Left lung (tissue), 10 donors: ENCODE results near the gene OPCML. TPM values are rescaled to one million over a fixed set of nuclear protein-coding genes. Genes with fewer than 3 reads are reported as not detected.

ENCODE experiments used
- ATAC-seq: fragments of 200-7000 bp; cut with Tn5 transposase; one replicate; pipeline ENCODE4 v1.9.1; 2020; ENCODE audit warnings: moderate library complexity
- DNase-seq, 4 donors: peaks; one replicate each; pipeline ENCODE4 v3.0.0-alpha.2; 2013 to 2020
- H3K27ac ChIP-seq, 2 donors: fragments of 200-600 bp; sonication (generic) in 1 of 2; one replicate each; pipeline versions ENCODE4 v1.5.0 to v1.8.0; 2020 to 2021
- H3K27me3 ChIP-seq, 2 donors: fragments of 200-600 bp; sonication (generic) in 1 of 2; one replicate each; pipeline versions ENCODE4 v1.5.0 to v1.8.0; 2020 to 2021
- H3K36me3 ChIP-seq, 2 donors: fragments of 200-600 bp; sonication (generic) in 1 of 2; one replicate each; pipeline versions ENCODE4 v1.5.0 to v1.8.0; 2020 to 2021
- H3K4me1 ChIP-seq, 2 donors: fragments of 200-600 bp; one replicate each; pipeline ENCODE4 v1.8.0; 2021
- H3K4me3 ChIP-seq, 2 donors: fragments of 200-600 bp; sonication (generic) in 1 of 2; one replicate each; pipeline versions ENCODE4 v1.5.0 to v1.8.0; 2020 to 2021; ENCODE audit warnings: mild to moderate bottlenecking in 1 of 2
- H3K9me3 ChIP-seq, 2 donors: fragments of 200-600 bp; sonication (generic) in 1 of 2; one replicate each; pipeline versions ENCODE4 v1.5.0 to v1.8.0; 2020 to 2021
- CTCF ChIP-seq, 2 donors: fragments of 200-600 bp; sonication (generic) in 1 of 2; IDR thresholded peaks; one replicate each; pipeline versions ENCODE4 v1.5.0 to v1.8.0; 2021; ENCODE audit warnings: antibody characterized with exemption in 2 of 2
- intact Hi-C, 2 donors: fragments of 100-400 bp; cut with DNase I; formaldehyde crosslinking; loops; one replicate each; pipeline versions ENCODE4 v1.11.2 to v1.14.2; 2022
- polyA plus RNA-seq, 6 donors: library from polyadenylated mRNA; unstranded; fragments of 120-200 nt; gene quantifications; one replicate each; pipeline ENCODE4 v1.2.1, GENCODE V29; 2013; ENCODE audit not compliant: insufficient read length in 6 of 6
- total RNA-seq, 2 donors: library from RNA; stranded (reverse); fragmentation: NEBNext Ultra II Directional; extraction: Animal tissue kit (Norgen Biotek cat#: 25700); gene quantifications; one replicate each; pipeline ENCODE4 v1.2.1, GENCODE V29; 2021
- donor health status: DM: no; HTN: yes; CAD: no.
- donor health status: DM: no; HTN: no; CAD: no.

OPCML gene
- total and polyA plus RNA-seq, 8 donors, result 0.98 to 5.3 (median 1.9) TPM; not detected in 2

GRCh38 chr11:133551064-133551463 is 18.8 kb upstream of the OPCML start:
- Histone ChIP-seq H3K4me1 (no peaks in the 10 kb centered on the region), H3K9me3 (no peaks in the 10 kb centered on the region), H3K27me3 (no peaks in the 10 kb centered on the region), H3K27ac (no peak overlapping the region), H3K36me3 (no peaks in the 10 kb centered on the region), H3K4me3 (no peak overlapping the region)
- intact Hi-C loops, result no loop called here
- no peak for ATAC-seq
- no peak for TF ChIP-seq CTCF (IDR thresholded peaks at IDR 0.05)
- no peak for DNase-seq

GRCh38 chr11:133549826-133550225 is 17.5 kb upstream of the OPCML start:
- intact Hi-C loops, result no loop called here
- no peak for ATAC-seq
- Histone ChIP-seq H3K27me3 (no peaks in the 10 kb centered on the region), H3K36me3 (no peaks in the 10 kb centered on the region), H3K9me3 (no peaks in the 10 kb centered on the region), H3K27ac (no peak overlapping the region), H3K4me3 (no peak overlapping the region), H3K4me1 (no peaks in the 10 kb centered on the region)
- DNase-seq, result no peak
- no peak for TF ChIP-seq CTCF (IDR thresholded peaks at IDR 0.05)

GRCh38 chr11:133548641-133549040 is 16.3 kb upstream of the OPCML start:
- Histone ChIP-seq H3K9me3 (no peaks in the 10 kb centered on the region), H3K27me3 (no peaks in the 10 kb centered on the region), H3K4me3 (no peak overlapping the region), H3K36me3 (no peaks in the 10 kb centered on the region), H3K4me1 (no peaks in the 10 kb centered on the region), H3K27ac (no peak overlapping the region)
- DNase-seq (no peak), ATAC-seq (no peak)
- no peak for TF ChIP-seq CTCF (IDR thresholded peaks at IDR 0.05)
- intact Hi-C loops, result no loop called here

- no peak overlapping the region for H3K4me3 ChIP-seq
- no peaks in the 10 kb centered on the region for H3K36me3 ChIP-seq
- ATAC-seq (no peak), DNase-seq (no peak)
- no peak overlapping the region for H3K27ac ChIP-seq
- intact Hi-C loops, result no loop called here
- no peaks in the 10 kb centered on the region for H3K27me3 ChIP-seq
- H3K4me1 ChIP-seq, result no peaks in the 10 kb centered on the region
- H3K9me3 ChIP-seq, result no peaks in the 10 kb centered on the region
- TF ChIP-seq CTCF (IDR thresholded peaks at IDR 0.05), result no peak
Measured at GRCh38 chr11:133547808-133548494, 15.7 kb upstream of the OPCML start.

GRCh38 chr11:133545199-133545803 is 13.0 kb upstream of the OPCML start:
- H3K9me3 ChIP-seq, result no peaks in the 10 kb centered on the region
- H3K27me3 ChIP-seq, result no peaks in the 10 kb centered on the region
- H3K4me1 ChIP-seq, result no peaks in the 10 kb centered on the region
- intact Hi-C loops, result no loop called here
- H3K27ac ChIP-seq, result no peak overlapping the region
- no peaks in the 10 kb centered on the region for H3K36me3 ChIP-seq
- no peak for TF ChIP-seq CTCF (IDR thresholded peaks at IDR 0.05)
- ATAC-seq, result no peak
- no peak overlapping the region for H3K4me3 ChIP-seq
- DNase-seq, result no peak
